Measurements from ENCODE around the gene CARHSP1.

DNA sequence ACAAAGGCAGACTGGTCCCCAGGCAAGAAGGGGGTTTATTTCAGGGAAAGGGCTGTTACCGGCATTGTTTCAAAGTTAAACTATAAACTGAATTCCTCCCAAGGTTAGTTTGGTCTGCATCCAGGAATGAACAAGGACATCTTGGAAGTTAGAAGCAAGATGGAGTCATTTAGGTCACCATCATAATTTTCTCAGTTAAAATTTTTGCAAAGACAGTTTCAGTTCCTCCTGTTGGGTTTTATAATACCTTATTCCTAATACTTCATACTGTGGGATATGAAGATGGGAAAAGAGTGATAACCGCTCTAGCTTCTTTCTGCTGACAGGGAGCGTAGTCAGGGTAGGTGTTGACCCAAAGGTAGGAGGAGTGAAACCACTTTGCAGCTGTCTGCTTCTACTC lies 46.4 kb downstream of the CARHSP1 start:
- TF ChIP-seq CTCF (conservative IDR thresholded peaks at IDR 0.05; ENCODE audit: low read depth, low read length): no peak
- TF ChIP-seq RFX5 (IDR thresholded peaks at IDR 0.05; ENCODE audit: low read depth, low read length): no peak
- no peak for TF ChIP-seq NFE2L2 (IDR thresholded peaks at IDR 0.05; ENCODE audit: low read depth, low read length)
- TF ChIP-seq POLR2A (IDR thresholded peaks at IDR 0.05; ENCODE audit: low read depth, low read length): no peak
- TF ChIP-seq MAZ (IDR thresholded peaks at IDR 0.05; ENCODE audit: borderline replicate concordance, low read depth, low read length): no peak
- no peak for TF ChIP-seq CHD1 (IDR thresholded peaks at IDR 0.05; ENCODE audit: low read depth, low read length)
- no peak for TF ChIP-seq MAFK (IDR thresholded peaks at IDR 0.05; ENCODE audit: low read depth, low read length)
- TF ChIP-seq, protein P1, sequence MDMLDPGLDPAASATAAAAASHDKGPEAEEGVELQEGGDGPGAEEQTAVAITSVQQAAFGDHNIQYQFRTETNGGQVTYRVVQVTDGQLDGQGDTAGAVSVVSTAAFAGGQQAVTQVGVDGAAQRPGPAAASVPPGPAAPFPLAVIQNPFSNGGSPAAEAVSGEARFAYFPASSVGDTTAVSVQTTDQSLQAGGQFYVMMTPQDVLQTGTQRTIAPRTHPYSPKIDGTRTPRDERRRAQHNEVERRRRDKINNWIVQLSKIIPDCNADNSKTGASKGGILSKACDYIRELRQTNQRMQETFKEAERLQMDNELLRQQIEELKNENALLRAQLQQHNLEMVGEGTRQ (IDR thresholded peaks at IDR 0.05; ENCODE audit: low read depth, low read length): no peak
- no peak for TF ChIP-seq BHLHE40 (IDR thresholded peaks at IDR 0.05; ENCODE audit: low read depth, low read length)
- no peak for TF ChIP-seq RAD21 (IDR thresholded peaks at IDR 0.05; ENCODE audit: low read length)
- TF ChIP-seq CEBPB (IDR thresholded peaks at IDR 0.05; ENCODE audit: low read depth, low read length): no peak
- no peak for TF ChIP-seq SMC3 (IDR thresholded peaks at IDR 0.05; ENCODE audit: low read depth, low read length)
